Transverse colon (tissue), 4 donors: ENCODE measurements around the gene PACRG. TPM values are rescaled to one million over a fixed set of nuclear protein-coding genes. Genes with fewer than 3 reads are reported as not detected.

Experiments
- DNase-seq: peaks from one replicate; pipeline ENCODE4 v3.0.0-alpha.2; 2019
- H3K27ac ChIP-seq, 4 donors: fragments of 200-600 bp; sonication (generic); 2 replicates each; pipeline ENCODE4 v1.5.1; 2016 to 2018; ENCODE audit warnings: inconsistent platforms in 4 of 4
- H3K27me3 ChIP-seq: fragments of 200-600 bp; sonication (generic); 2 replicates; pipeline ENCODE4 v1.5.1; 2017; ENCODE audit warnings: inconsistent platforms
- H3K36me3 ChIP-seq, 4 donors: fragments of 200-600 bp; sonication (generic); 2 replicates each; pipeline ENCODE4 v1.5.1; 2017 to 2019; ENCODE audit warnings: inconsistent platforms in 4 of 4
- H3K4me1 ChIP-seq, 4 donors: fragments of 200-600 bp; sonication (generic); 2 replicates each; pipeline ENCODE4 v1.5.1; 2017 to 2020; ENCODE audit warnings: inconsistent platforms in 4 of 4
- H3K4me3 ChIP-seq, 4 donors: fragments of 200-600 bp; sonication (generic); 1 replicate in 1 of 4; 2 replicates in 3 of 4; pipeline versions ENCODE4 v1.5.1 to v1.6.1; 2017 to 2019; ENCODE audit warnings: inconsistent platforms in 4 of 4
- H3K9me3 ChIP-seq, 2 donors: fragments of 200-600 bp; sonication (generic); 2 replicates each; pipeline ENCODE4 v1.5.1; 2017 to 2019; ENCODE audit warnings: inconsistent platforms in 2 of 2
- EP300 ChIP-seq: sonication (generic); formaldehyde crosslinking; IDR thresholded peaks from one replicate; pipeline ENCODE4 v1.6.1; 2017; ENCODE audit warnings: antibody characterized with exemption, low read depth
- POLR2A ChIP-seq: fragments of 450-650 bp; IDR thresholded peaks from one replicate; pipeline ENCODE4 v1.6.1; 2016; ENCODE audit warnings: antibody characterized with exemption, mild to moderate bottlenecking, moderate library complexity
- POLR2AphosphoS5 ChIP-seq, 3 donors: sonication (generic); formaldehyde crosslinking; IDR thresholded peaks; one replicate each; pipeline ENCODE4 v1.6.1; 2016; ENCODE audit warnings: antibody characterized with exemption in 3 of 3
- WGBS, 2 donors: methylation state at CpG; one replicate each; pipeline ENCODE4 v1.1.5; 2018; ENCODE audit warnings: low coverage in 1 of 2; 5-methylcytosine and 5-hydroxymethylcytosine counted together
- in situ Hi-C, 4 donors: fragments of 200-750 bp; cut with MboI; loops; one replicate each; pipeline versions ENCODE4 v1.15.0 to v1.15.1; 2017; ENCODE audit warnings: low sequenced_read_pairs in 3 of 4, low pct_ligation_motif_present in 1 of 4, low pct_unique_long_range_greater_than_20kb in 1 of 4
- intact Hi-C: fragments of 100-400 bp; cut with DNase I; formaldehyde crosslinking; loops from one replicate; pipeline ENCODE4 v1.15.1; 2023; ENCODE audit warnings: low total_unique reads
- total RNA-seq, 4 donors: library from RNA; depleted of rRNA; stranded (reverse); fragments of >200 nt; gene quantifications; one replicate each; pipeline ENCODE4 v1.1.0, GENCODE V29; 2016
- TF ChIP-seq, protein P1 (sequence below), 5 experiments: fragments of 200-600 bp in 3 of 5; fragments of 450-650 bp in 2 of 5; sonication (generic) in 3 of 5; IDR thresholded peaks; 1 replicate in 2 of 5; 2 replicates in 3 of 5; pipeline ENCODE4 v1.5.1; 2016 to 2017; ENCODE audit warnings: antibody characterized with exemption in 5 of 5, inconsistent platforms in 3 of 5, mild to moderate bottlenecking in 2 of 5, moderate library complexity in 1 of 5

PACRG gene
- total RNA-seq, 4 donors from 2014 or later: 1.2 to 13.8 (median 1.4) TPM; not detected in 1

DNA sequence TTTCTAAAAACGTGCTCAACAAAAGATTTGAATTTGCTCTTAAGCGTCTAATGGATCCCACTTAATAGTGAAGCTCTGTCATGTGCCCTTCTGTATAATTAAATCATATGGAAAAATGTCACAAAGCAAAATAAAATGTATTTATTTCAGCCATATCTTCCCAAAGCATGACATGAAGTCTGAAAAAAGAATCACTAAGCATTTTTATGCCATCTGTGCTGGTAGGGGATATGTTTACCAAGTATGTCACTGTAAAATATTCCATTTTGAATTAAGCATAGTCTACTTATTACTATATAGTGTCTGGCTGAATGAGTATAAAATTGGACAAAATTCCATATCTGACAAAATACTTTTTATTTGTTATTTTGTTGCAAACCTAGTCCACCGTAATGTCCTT is 438.7 kb downstream of the PACRG start:
- in situ Hi-C loops: no loop called here
- WGBS, 2 donors: 77 to 82% methylated on average over 3 of the region's 3 CpGs
- TF ChIP-seq, protein P1, sequence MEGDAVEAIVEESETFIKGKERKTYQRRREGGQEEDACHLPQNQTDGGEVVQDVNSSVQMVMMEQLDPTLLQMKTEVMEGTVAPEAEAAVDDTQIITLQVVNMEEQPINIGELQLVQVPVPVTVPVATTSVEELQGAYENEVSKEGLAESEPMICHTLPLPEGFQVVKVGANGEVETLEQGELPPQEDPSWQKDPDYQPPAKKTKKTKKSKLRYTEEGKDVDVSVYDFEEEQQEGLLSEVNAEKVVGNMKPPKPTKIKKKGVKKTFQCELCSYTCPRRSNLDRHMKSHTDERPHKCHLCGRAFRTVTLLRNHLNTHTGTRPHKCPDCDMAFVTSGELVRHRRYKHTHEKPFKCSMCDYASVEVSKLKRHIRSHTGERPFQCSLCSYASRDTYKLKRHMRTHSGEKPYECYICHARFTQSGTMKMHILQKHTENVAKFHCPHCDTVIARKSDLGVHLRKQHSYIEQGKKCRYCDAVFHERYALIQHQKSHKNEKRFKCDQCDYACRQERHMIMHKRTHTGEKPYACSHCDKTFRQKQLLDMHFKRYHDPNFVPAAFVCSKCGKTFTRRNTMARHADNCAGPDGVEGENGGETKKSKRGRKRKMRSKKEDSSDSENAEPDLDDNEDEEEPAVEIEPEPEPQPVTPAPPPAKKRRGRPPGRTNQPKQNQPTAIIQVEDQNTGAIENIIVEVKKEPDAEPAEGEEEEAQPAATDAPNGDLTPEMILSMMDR (IDR thresholded peaks at IDR 0.05): no peak
- no peak for TF ChIP-seq POLR2AphosphoS5 (IDR thresholded peaks at IDR 0.05)
- no peak for TF ChIP-seq EP300
- no peak for TF ChIP-seq POLR2A

DNA sequence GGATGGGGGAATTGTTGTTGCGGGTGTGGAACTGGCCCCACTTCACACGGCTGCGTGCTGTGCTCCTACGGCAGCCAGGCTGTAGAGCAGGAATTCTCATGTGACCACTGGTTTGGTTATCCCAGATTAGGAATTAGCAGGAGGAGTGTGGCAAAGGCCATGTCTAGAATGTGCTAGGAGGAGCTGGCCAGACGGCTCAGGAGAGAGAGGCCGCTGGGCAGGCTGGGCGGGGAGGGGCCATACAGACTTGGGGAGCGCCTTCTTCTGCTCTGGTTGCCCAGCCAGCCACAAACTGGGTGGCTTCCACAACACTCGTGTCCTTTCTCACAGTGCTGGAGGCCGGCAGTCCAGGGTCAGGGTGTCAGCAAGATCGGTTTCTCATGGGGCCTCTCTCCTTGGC is 441.7 kb downstream of the PACRG start:
- in situ Hi-C loops: no loop called here
- no peaks in the 10 kb centered on the region for H3K36me3 ChIP-seq
- no peaks in the 10 kb centered on the region for H3K4me1 ChIP-seq
- H3K4me3 ChIP-seq: no peak overlapping the region
- H3K27ac ChIP-seq: no peak overlapping the region
- TF ChIP-seq POLR2A (no peak), EP300 (no peak), POLR2AphosphoS5 (IDR thresholded peaks at IDR 0.05) (no peak)
- TF ChIP-seq, protein P1 (IDR thresholded peaks at IDR 0.05): no peak
- intact Hi-C loops: no loop called here
- WGBS, 2 donors: 93 to 100% methylated on average over 1 to 10 of the region's 11 CpGs
- H3K27me3 ChIP-seq: no peaks in the 10 kb centered on the region
- DNase-seq: no peak
- H3K9me3 ChIP-seq: no peaks in the 10 kb centered on the region

More for the DNA sequence above, 438.7 kb downstream of the PACRG start:
- intact Hi-C loops: no loop called here
- Histone ChIP-seq H3K27ac (no peak overlapping the region), H3K4me1 (no peaks in the 10 kb centered on the region), H3K36me3 (no peaks in the 10 kb centered on the region), H3K27me3 (no peaks in the 10 kb centered on the region), H3K4me3 (no peak overlapping the region), H3K9me3 (no peaks in the 10 kb centered on the region)
- no peak for DNase-seq

DNA sequence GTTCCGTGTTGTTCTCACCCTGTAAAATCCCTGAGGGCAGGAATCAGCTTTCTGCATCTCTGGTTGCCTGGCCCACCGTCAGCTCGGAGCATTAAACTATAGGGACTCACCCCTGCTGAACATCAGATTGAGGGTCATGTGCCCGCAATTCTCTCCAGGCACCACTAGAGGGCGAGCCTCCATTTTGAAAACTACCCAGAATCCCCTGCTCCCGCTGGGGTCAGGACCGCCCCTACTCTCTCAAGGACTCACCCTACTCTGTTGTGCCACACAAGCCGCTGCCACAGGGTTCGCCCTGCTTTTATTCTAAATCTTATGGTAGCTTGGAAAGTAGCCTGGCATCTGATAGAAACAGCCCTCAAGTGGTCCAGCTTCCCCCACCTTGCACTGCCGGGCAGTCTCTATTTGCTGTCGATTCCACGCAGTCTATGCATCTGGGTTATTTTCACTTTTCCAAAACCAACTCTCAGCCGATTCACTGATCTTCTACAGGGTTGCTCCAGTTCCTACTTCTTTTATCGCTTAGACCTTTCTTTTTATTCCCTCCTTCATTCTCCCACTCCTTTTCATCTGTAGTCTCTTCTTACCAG is 442.6 kb downstream of the PACRG start:
- H3K36me3 ChIP-seq: no peaks in the 10 kb centered on the region
- no peaks in the 10 kb centered on the region for H3K4me1 ChIP-seq
- WGBS, 2 donors: 83 to 100% methylated on average over 2 to 14 of the region's 14 CpGs
- no peak overlapping the region for H3K27ac ChIP-seq
- no peaks in the 10 kb centered on the region for H3K27me3 ChIP-seq
- in situ Hi-C loops: no loop called here
- no peak for DNase-seq
- H3K9me3 ChIP-seq: no peaks in the 10 kb centered on the region
- H3K4me3 ChIP-seq: no peak overlapping the region
- no peak for TF ChIP-seq POLR2A
- TF ChIP-seq, protein P1 (IDR thresholded peaks at IDR 0.05): peak; percentile 30 to 52 (median 37)
- intact Hi-C loops: no loop called here

DNA sequence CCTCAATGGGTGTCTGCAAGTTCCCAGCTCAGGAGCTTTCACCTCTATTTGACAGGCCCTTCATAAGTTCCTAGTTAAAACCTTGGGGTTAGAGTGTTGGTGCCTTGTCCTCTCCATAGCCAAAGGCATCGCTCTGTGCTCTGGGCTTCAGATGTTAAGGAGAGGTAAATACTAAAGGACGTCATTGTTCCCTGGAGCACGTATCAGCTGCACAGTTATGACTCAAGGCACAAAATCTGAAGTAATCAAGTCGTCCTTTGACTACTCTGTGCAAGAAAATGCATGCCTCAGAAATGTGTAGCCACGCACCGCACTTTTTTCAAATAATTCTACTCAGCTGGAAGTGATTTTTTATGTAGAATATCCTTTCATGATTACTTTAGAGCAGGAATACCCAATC is 446.0 kb downstream of the PACRG start:
- intact Hi-C loops: no loop called here
- in situ Hi-C loops: no loop called here
- no peak overlapping the region for H3K4me3 ChIP-seq
- H3K36me3 ChIP-seq: no peaks in the 10 kb centered on the region
- no peaks in the 10 kb centered on the region for H3K9me3 ChIP-seq
- no peak for TF ChIP-seq POLR2AphosphoS5 (IDR thresholded peaks at IDR 0.05)
- TF ChIP-seq, protein P1 (IDR thresholded peaks at IDR 0.05): no peak
- TF ChIP-seq POLR2A: no peak
- no peak overlapping the region for H3K27ac ChIP-seq
- no peaks in the 10 kb centered on the region for H3K27me3 ChIP-seq
- no peak for DNase-seq
- 84 to 86% methylated on average over 6 of the region's 6 CpGs for WGBS, 2 donors
- no peaks in the 10 kb centered on the region for H3K4me1 ChIP-seq
